Hematopoietic multipotent progenitor cell treated with erythropoietin and hydrocortisone succinate and interleukin-3 and kit ligand, for 15 days (in vitro differentiated cells): ENCODE results near the gene SLC44A3.

Experiments
- DNase-seq: peaks from one replicate; pipeline ENCODE4 v3.0.0-alpha.2; 2015; ENCODE audit warnings: low spot score

The SLC44A3 gene

GRCh38 chr1:94873520-94874351 lies 53.6 kb downstream of the SLC44A3 start:
- no peak for DNase-seq

- DNase-seq = no peak
These were observed 54.3 kb downstream of the SLC44A3 start for GRCh38 chr1:94874423-94874822.

- no peak for DNase-seq
These were observed 55.6 kb downstream of the SLC44A3 start for GRCh38 chr1:94875794-94876193.

- no peak for DNase-seq
These were observed 56.2 kb downstream of the SLC44A3 start for GRCh38 chr1:94876362-94876761.

- DNase-seq = no peak
These were observed 58.2 kb downstream of the SLC44A3 start for GRCh38 chr1:94878329-94878728.

GRCh38 chr1:94883691-94884090 lies 63.5 kb downstream of the SLC44A3 start:
- peak; percentile 33 for DNase-seq

GRCh38 chr1:94884106-94884505 lies 63.9 kb downstream of the SLC44A3 start:
- no peak for DNase-seq

GRCh38 chr1:94884507-94884906 lies 64.3 kb downstream of the SLC44A3 start:
- DNase-seq = no peak

- DNase-seq = no peak
These were observed 66.2 kb downstream of the SLC44A3 start for GRCh38 chr1:94886361-94886760.

- DNase-seq = no peak
These were observed 66.9 kb downstream of the SLC44A3 start for GRCh38 chr1:94887106-94887505.

GRCh38 chr1:94887603-94888171 lies 67.5 kb downstream of the SLC44A3 start:
- DNase-seq = no peak

- DNase-seq = no peak
These were observed 68.0 kb downstream of the SLC44A3 start for GRCh38 chr1:94888201-94888600.

- peak; percentile 94 for DNase-seq
These were observed 72.6 kb downstream of the SLC44A3 start for GRCh38 chr1:94892604-94893254.

- no peak for DNase-seq
These were observed 74.5 kb downstream of the SLC44A3 start for GRCh38 chr1:94894630-94895029.

- DNase-seq = no peak
These were observed 75.4 kb downstream of the SLC44A3 start for GRCh38 chr1:94895518-94895917.

GRCh38 chr1:94898491-94899385 lies 78.6 kb downstream of the SLC44A3 start:
- DNase-seq = no peak

GRCh38 chr1:94899756-94900155 lies 79.6 kb downstream of the SLC44A3 start:
- DNase-seq = no peak

GRCh38 chr1:94901841-94902240 lies 81.7 kb downstream of the SLC44A3 start:
- no peak for DNase-seq

GRCh38 chr1:94903280-94904009 lies 83.3 kb downstream of the SLC44A3 start:
- DNase-seq = no peak

- no peak for DNase-seq
These were observed 85.0 kb downstream of the SLC44A3 start for GRCh38 chr1:94905207-94905606.

GRCh38 chr1:94906382-94906781 lies 86.2 kb downstream of the SLC44A3 start:
- DNase-seq = no peak
